ENCODE results near the gene MTRF1.

DNA sequence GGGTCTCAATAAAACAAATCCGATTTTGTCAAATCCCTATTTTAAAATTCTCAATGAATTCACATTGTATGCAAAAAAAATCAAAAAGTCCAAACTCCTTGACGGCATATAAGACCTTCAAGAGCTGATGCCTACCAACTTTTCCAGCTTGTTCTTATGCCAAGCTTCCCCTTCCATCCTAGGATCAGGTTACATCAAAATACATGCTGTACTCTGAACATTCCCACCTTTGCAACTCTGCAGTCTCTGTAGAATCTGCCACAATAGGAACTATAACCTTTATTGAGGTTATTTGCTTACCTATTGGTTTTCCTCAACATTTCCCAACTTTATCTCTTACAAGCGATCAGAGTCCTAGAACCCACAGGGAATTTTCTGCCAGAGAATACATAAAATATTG, 76.9 kb downstream of the MTRF1 start:
- TF ChIP-seq, protein P1, sequence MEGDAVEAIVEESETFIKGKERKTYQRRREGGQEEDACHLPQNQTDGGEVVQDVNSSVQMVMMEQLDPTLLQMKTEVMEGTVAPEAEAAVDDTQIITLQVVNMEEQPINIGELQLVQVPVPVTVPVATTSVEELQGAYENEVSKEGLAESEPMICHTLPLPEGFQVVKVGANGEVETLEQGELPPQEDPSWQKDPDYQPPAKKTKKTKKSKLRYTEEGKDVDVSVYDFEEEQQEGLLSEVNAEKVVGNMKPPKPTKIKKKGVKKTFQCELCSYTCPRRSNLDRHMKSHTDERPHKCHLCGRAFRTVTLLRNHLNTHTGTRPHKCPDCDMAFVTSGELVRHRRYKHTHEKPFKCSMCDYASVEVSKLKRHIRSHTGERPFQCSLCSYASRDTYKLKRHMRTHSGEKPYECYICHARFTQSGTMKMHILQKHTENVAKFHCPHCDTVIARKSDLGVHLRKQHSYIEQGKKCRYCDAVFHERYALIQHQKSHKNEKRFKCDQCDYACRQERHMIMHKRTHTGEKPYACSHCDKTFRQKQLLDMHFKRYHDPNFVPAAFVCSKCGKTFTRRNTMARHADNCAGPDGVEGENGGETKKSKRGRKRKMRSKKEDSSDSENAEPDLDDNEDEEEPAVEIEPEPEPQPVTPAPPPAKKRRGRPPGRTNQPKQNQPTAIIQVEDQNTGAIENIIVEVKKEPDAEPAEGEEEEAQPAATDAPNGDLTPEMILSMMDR (IDR thresholded peaks at IDR 0.05) = no peak
- no peak for TF ChIP-seq POLR2A (IDR thresholded peaks at IDR 0.05)
